GM19043 (cell line): Measurements from ENCODE around the gene CELSR1.

Experiments used
- ATAC-seq: cut with Tn5 transposase; IDR thresholded peaks from one replicate; pipeline ENCODE4 v1.9.1; 2021; ENCODE audit warnings: low read depth; ENCODE audit not compliant: unreplicated experiment

Gene CELSR1

GRCh38 chr22:46371623-46372226 lies 165.7 kb downstream of the CELSR1 start:
- ATAC-seq = no peak

GRCh38 chr22:46370584-46371291 lies 166.7 kb downstream of the CELSR1 start:
- ATAC-seq = no peak

GRCh38 chr22:46369716-46370583 lies 167.5 kb downstream of the CELSR1 start:
- ATAC-seq = no peak

- no peak for ATAC-seq
Measured at GRCh38 chr22:46368871-46369715, 168.3 kb downstream of the CELSR1 start.

GRCh38 chr22:46368422-46368821 lies 169.0 kb downstream of the CELSR1 start:
- no peak for ATAC-seq

- ATAC-seq = no peak
Measured at GRCh38 chr22:46367707-46368191, 169.7 kb downstream of the CELSR1 start.

- ATAC-seq = no peak
Measured at GRCh38 chr22:46366801-46367706, 170.4 kb downstream of the CELSR1 start.

- no peak for ATAC-seq
Measured at GRCh38 chr22:46366327-46366731, 171.1 kb downstream of the CELSR1 start.

GRCh38 chr22:46365166-46365624 lies 172.2 kb downstream of the CELSR1 start:
- no peak for ATAC-seq

- ATAC-seq = no peak
Measured at GRCh38 chr22:46364341-46365165, 172.9 kb downstream of the CELSR1 start.

- ATAC-seq = no peak
Measured at GRCh38 chr22:46363611-46364321, 173.7 kb downstream of the CELSR1 start.

GRCh38 chr22:46362934-46363515 lies 174.4 kb downstream of the CELSR1 start:
- ATAC-seq = no peak

- no peak for ATAC-seq
Measured at GRCh38 chr22:46362203-46362933, 175.1 kb downstream of the CELSR1 start.

GRCh38 chr22:46361826-46362202 lies 175.6 kb downstream of the CELSR1 start:
- ATAC-seq = no peak

GRCh38 chr22:46360891-46361290 lies 176.5 kb downstream of the CELSR1 start:
- ATAC-seq = no peak

- ATAC-seq = no peak
Measured at GRCh38 chr22:46360097-46360496, 177.3 kb downstream of the CELSR1 start.

GRCh38 chr22:46359362-46359761 lies 178.1 kb downstream of the CELSR1 start:
- ATAC-seq = no peak
